HG03457 (cell line): ENCODE measurements around the gene NEU1.
"Not testable (repeated sequence)": the region's sequence is repeated elsewhere in the genome, so short reads cannot be mapped to it uniquely, and the experiment has no call there.

Experiments
- ATAC-seq: cut with Tn5 transposase; IDR thresholded peaks from one replicate; pipeline ENCODE4 v1.9.1; 2021; ENCODE audit warnings: moderate number of reproducible peaks; ENCODE audit not compliant: unreplicated experiment

NEU1 gene

GRCh38 chr6:31875877-31876276 is 13.3 kb upstream of the NEU1 start:
- ATAC-seq, result no peak

- ATAC-seq, result no peak
Observed at GRCh38 chr6:31874836-31875572, 12.4 kb upstream of the NEU1 start.

GRCh38 chr6:31874084-31874670 is 11.6 kb upstream of the NEU1 start:
- no peak for ATAC-seq

DNA sequence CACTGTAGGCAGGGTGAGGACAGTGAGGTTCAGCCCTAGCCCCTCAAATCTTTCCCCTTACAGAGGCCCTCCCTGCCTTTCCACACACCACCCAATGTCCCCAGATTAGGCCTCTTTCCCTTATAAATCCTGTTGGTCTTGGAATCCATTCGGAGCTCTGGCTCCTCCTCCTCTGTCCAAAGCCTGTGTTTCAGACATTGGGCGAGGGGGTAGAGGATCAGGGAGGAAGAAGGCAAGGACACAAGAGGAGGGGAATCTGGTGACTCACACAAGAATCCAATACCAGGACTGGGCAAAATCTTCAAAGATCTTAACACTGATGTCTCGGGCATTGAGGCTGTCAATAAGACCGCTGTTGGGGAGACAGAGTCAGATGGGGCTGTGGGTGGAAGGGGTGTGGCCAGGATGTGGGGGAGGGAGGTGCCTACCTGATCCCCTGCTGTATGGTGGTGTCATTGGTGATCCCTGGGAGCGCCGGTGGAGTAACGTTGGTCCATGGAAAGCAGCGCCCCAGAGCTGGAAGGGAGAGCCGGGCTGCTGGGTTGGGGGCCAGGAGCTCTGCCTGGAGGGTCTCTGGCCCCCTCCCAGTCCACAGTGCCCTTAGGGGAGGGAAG is 8.5 kb upstream of the NEU1 start:
- no peak for ATAC-seq

GRCh38 chr6:31870385-31870921 is 7.8 kb upstream of the NEU1 start:
- no peak for ATAC-seq

GRCh38 chr6:31869343-31869742 is 6.7 kb upstream of the NEU1 start:
- ATAC-seq, result no peak

GRCh38 chr6:31868658-31868971 is 6.0 kb upstream of the NEU1 start:
- ATAC-seq, result not testable (repeated sequence)

DNA sequence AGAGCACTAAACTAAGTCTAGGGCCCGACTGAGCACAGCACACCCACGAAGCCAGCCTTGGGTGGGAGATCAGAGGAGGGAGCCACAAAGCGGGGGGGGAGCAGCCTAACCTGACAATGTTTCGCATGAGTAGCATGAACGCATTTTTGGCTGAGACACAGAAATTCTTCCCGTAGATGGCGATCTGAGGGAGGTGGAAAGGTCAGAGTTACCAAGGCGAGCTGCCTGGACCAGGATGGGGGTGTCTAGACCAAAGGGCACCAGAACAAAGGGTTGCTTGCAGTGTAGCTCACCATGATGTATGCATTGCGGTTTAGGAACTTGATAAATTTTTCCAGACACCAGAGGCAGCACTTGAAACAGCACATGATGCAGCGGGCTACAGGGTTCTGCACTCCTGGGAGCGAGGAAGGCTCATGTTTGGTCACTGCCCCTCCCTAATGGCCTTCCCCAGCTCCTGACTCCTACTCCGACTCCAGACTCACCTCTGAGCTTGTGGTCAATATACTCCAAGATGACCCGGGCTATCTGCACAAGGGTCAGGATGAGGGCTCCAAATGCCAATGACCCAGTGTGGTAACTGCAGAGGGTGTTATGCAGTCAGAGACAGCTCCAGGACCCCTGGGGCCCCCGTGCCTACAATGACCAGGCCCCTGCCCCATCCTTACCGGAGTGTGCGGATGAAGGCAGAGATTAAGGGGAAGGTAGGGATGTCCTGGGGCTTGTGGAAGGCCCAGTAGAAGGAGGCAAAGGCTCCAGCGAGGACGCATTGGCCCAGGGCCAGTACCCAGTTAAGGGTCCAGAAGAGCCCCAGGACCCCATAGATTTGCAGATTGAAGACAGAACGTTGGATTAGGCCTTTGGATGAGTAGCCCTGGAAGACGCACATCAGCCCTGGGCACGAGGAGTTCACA is 2.8 kb upstream of the NEU1 start:
- no peak for ATAC-seq

- no peak for ATAC-seq
Observed at GRCh38 chr6:31864818-31865204, 2.2 kb upstream of the NEU1 start.

DNA sequence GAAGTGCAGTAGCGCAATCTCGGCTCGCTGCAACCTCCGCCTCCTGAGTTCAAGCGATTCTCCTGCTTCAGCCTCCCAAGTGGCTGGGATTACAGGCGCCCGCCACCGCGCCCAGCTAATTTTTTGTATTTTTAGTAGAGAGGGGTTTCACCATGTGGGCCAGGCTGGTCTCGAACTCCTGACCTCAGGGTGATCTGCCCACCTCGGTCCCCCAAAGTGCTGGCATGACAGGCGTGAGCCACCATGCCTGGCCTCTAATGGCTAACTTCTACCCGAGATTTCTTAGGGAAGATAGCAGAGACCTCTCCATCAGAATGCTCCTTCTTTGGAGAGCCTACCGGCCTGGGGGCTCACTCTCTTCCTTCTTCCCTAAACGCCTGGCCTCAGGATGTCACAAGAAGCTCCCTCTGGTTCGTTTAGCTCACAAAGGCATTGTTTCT is 1.5 kb upstream of the NEU1 start:
- ATAC-seq, result not testable (repeated sequence)

- ATAC-seq, result no peak
Observed at GRCh38 chr6:31861919-31862343, 690 bp downstream of the NEU1 start.

DNA sequence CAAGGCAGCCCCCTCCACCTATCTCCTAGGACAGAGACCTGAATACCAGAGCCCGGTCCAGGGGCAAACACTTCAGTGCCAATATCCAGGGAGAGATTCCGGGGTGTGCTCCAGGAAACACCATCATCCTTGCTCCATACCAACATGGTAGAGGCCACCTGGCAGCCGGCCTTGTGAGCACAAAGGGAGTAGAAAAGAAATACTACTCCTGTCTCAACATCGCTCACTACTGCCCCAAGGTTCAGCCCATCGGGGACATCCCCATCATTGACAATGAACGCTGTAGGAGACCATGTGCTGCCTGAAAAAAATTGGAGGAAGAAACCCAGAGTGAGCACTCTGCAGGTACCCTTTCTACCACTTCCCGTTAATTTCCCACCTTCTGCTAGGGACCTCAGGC is 1.5 kb downstream of the NEU1 start:
- no peak for ATAC-seq

- no peak for ATAC-seq
Observed at GRCh38 chr6:31860349-31860748, 2.3 kb downstream of the NEU1 start.

GRCh38 chr6:31859923-31860322 is 2.7 kb downstream of the NEU1 start:
- no peak for ATAC-seq

GRCh38 chr6:31858707-31859106 is 3.9 kb downstream of the NEU1 start:
- no peak for ATAC-seq

DNA sequence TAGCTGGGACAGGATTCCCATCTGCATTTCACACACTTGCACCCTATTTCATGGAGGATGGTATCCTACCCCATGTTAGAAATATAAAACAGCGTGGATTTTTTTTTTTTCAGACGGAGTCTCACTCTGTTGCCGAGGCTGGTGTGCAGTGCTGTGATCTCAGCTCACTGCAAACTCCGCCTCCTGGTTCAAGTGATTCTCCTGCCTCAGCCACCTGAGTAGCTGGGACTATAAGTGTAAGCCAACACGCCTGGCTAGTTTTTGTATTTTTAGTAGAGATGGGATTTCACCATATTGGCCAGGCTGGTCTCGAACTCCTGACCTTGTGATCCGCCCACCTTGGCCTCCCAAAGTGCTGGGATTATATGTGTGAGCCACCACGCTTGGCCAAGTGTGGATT is 4.8 kb downstream of the NEU1 start:
- not testable (repeated sequence) for ATAC-seq

DNA sequence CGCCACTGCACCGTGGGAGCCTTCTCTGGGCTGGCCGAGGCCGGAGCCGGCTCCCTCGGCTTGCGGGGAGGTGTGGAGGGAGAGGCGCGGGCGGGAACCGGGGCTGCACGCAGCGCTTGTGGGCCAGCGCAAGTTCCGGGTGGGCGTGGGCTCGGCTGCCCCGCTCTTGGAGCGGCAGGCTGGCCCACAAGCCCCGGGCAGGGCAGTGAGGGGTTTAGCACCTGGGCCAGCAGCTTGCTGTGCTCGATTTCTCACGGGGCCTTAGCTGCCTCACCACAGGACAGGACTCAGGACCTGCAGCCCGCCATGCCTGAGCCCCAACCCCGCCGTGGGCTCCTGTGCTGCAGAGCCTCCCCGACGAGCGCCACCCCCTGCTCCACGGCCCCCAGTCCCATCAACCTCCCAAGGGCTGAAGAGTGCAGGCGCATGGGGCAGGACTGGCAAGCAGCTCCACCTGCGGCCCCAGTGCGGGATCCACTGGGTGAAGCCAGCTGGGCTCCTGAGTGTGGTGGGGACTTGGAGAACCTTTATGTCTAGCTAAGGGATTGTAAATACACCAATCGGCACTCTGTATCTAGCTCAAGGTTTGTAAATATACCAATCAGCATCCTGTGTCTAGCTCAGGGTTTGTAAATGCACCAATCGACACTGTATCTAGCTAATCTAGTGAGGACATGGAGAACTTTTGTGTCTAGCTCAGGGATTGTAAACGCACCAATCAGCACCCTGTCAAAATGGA is 10.5 kb downstream of the NEU1 start:
- not testable (repeated sequence) for ATAC-seq

DNA sequence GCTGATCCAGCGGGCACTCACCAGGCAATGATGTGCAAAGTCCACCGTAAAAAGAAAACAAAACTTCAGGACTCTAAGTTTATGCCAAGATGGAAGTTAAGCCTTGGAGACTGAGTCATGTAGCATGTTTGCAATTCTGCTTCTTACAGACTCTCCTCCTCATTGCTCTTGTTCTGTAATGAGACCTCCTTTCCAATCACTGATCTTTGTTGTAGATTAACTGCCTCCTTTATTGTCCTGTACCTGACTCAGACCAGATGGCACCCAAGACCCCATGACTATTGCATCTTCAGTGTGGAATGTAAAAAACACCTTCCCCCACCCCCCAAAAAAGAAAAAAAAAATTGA is 11.2 kb downstream of the NEU1 start:
- ATAC-seq, result no peak

DNA sequence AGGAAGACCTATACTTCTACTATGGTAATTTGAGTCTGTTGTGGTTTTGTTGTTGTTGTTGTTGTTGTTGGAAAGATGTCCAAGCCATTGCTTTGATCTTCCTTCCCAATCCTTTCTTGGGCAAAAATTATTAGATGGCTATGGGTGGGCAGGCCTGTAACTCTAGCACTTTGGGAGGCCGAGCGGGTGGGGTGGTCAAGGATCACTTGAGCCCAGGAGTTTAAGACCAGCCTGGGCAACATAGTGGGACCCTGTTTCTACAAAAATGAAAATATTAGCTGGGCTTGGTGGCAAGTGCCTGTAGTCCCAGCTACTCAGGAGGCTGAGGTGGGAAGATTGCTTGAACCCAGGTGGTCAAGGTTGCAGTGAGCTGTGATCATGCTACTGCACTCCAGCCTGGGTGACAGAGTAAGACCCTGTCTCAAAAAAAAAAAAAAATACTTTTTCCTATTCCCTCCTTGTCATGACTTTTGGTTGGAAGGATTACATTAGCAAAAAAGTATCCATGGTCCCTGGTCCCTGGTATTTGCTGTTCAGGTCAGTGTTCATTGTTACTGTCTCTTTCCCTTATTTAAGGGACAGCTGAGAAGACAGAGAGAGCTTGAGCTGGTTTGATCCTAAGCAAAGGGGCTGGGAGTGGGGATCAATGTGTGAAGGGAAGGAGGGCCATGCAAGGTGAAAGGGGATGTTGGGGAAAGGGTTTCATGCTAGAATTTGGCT is 11.7 kb downstream of the NEU1 start:
- no peak for ATAC-seq
